NCI-H2029 (cell line): ENCODE data around the gene TPCN2.

Experiments used
- DNase-seq: peaks from one replicate; lab custom pipeline; 2025; lab: John Stamatoyannopoulos, UW

TPCN2 gene

GRCh38 chr11:69167130-69167915 lies 118.6 kb downstream of the TPCN2 start:
- DNase-seq: no peak

- no peak for DNase-seq
Observed at GRCh38 chr11:69167916-69168691, 119.4 kb downstream of the TPCN2 start.

GRCh38 chr11:69169479-69169878 lies 120.7 kb downstream of the TPCN2 start:
- DNase-seq: no peak

- DNase-seq: no peak
Observed at GRCh38 chr11:69170704-69171103, 122.0 kb downstream of the TPCN2 start.

- DNase-seq: no peak
Observed at GRCh38 chr11:69171476-69172240, 122.9 kb downstream of the TPCN2 start.

- DNase-seq: no peak
Observed at GRCh38 chr11:69172674-69173073, 123.9 kb downstream of the TPCN2 start.

GRCh38 chr11:69173331-69173730 lies 124.6 kb downstream of the TPCN2 start:
- no peak for DNase-seq

- DNase-seq: no peak
Observed at GRCh38 chr11:69173925-69174581, 125.3 kb downstream of the TPCN2 start.

GRCh38 chr11:69174841-69175240 lies 126.1 kb downstream of the TPCN2 start:
- DNase-seq: no peak

GRCh38 chr11:69178819-69179482 lies 130.2 kb downstream of the TPCN2 start:
- DNase-seq: peak; percentile 47

- no peak for DNase-seq
Observed at GRCh38 chr11:69180226-69180625, 131.5 kb downstream of the TPCN2 start.

- no peak for DNase-seq
Observed at GRCh38 chr11:69180726-69181125, 132.0 kb downstream of the TPCN2 start.

GRCh38 chr11:69183613-69184012 lies 134.9 kb downstream of the TPCN2 start:
- no peak for DNase-seq
